ENCODE results near the gene RING1.

RING1 gene

GRCh38 chr6:33171880-33172687, 36.2 kb upstream of the RING1 start:
- DNase-seq (ENCODE audit: low read depth in 3 of 3) = no peak

- no peak for DNase-seq (ENCODE audit: low read depth in 3 of 3)
Measured at GRCh38 chr6:33172688-33173534, 35.4 kb upstream of the RING1 start.

- DNase-seq (ENCODE audit: low read depth in 3 of 3) = no peak
Measured at GRCh38 chr6:33173535-33174180, 34.6 kb upstream of the RING1 start.

GRCh38 chr6:33174784-33175183, 33.5 kb upstream of the RING1 start:
- no peak for DNase-seq (ENCODE audit: low read depth in 3 of 3)

GRCh38 chr6:33175436-33176069, 32.7 kb upstream of the RING1 start:
- DNase-seq (ENCODE audit: low read depth in 3 of 3) = no peak

GRCh38 chr6:33176906-33177305, 31.4 kb upstream of the RING1 start:
- no peak for DNase-seq (ENCODE audit: low read depth in 3 of 3)

- no peak for DNase-seq (ENCODE audit: low read depth in 3 of 3)
Measured at GRCh38 chr6:33177552-33178446, 30.5 kb upstream of the RING1 start.

GRCh38 chr6:33178755-33179475, 29.4 kb upstream of the RING1 start:
- DNase-seq (ENCODE audit: low read depth in 3 of 3) = no peak

GRCh38 chr6:33181141-33181540, 27.2 kb upstream of the RING1 start:
- DNase-seq (ENCODE audit: low read depth in 3 of 3) = no peak

- no peak for DNase-seq (ENCODE audit: low read depth in 3 of 3)
Measured at GRCh38 chr6:33183071-33183683, 25.1 kb upstream of the RING1 start.

GRCh38 chr6:33185190-33185589, 23.1 kb upstream of the RING1 start:
- no peak for DNase-seq (ENCODE audit: low read depth in 3 of 3)

- no peak for DNase-seq (ENCODE audit: low read depth in 3 of 3)
Measured at GRCh38 chr6:33185654-33186187, 22.6 kb upstream of the RING1 start.

GRCh38 chr6:33187809-33188208, 20.5 kb upstream of the RING1 start:
- no peak for DNase-seq (ENCODE audit: low read depth in 3 of 3)

- no peak for DNase-seq (ENCODE audit: low read depth in 3 of 3)
Measured at GRCh38 chr6:33189164-33189563, 19.1 kb upstream of the RING1 start.

- no peak for DNase-seq (ENCODE audit: low read depth in 3 of 3)
Measured at GRCh38 chr6:33189625-33190448, 18.5 kb upstream of the RING1 start.

- DNase-seq (ENCODE audit: low read depth in 3 of 3) = no peak
Measured at GRCh38 chr6:33190504-33191107, 17.7 kb upstream of the RING1 start.

GRCh38 chr6:33191383-33192104, 16.8 kb upstream of the RING1 start:
- no peak for DNase-seq (ENCODE audit: low read depth in 3 of 3)

Data from stimulated activated CD4-positive, alpha-beta T cell treated with anti-CD3 and anti-CD28 coated beads, TNF-alpha, amount 100 ng/mL, for 48 hours (primary cell).